ENCODE data around the gene TSPAN10.

DNA sequence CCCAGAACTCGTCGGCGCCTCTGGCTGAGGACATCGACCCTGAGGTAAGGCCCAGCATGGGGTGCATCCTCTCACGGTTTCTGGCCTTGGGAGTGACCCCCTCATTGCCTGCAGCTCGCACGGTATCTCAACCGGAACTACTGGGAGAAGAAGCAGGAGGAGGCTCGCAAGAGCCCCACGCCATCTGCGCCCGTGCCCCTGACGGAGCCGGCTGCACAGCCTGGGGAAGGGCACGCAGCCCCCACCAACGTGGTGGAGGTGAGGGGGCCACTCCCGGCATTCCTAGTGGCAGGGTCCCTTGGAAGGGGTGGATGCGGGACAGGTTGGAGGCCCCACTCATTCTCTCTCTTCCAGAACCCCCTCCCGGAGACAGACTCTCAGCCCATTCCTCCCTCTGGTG, 57.8 kb downstream of the TSPAN10 start:
- TF ChIP-seq, protein P1, sequence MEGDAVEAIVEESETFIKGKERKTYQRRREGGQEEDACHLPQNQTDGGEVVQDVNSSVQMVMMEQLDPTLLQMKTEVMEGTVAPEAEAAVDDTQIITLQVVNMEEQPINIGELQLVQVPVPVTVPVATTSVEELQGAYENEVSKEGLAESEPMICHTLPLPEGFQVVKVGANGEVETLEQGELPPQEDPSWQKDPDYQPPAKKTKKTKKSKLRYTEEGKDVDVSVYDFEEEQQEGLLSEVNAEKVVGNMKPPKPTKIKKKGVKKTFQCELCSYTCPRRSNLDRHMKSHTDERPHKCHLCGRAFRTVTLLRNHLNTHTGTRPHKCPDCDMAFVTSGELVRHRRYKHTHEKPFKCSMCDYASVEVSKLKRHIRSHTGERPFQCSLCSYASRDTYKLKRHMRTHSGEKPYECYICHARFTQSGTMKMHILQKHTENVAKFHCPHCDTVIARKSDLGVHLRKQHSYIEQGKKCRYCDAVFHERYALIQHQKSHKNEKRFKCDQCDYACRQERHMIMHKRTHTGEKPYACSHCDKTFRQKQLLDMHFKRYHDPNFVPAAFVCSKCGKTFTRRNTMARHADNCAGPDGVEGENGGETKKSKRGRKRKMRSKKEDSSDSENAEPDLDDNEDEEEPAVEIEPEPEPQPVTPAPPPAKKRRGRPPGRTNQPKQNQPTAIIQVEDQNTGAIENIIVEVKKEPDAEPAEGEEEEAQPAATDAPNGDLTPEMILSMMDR (IDR thresholded peaks at IDR 0.05) = no peak
- TF ChIP-seq POLR2A (IDR thresholded peaks at IDR 0.05) (no peak), POLR2AphosphoS5 (IDR thresholded peaks at IDR 0.05; ENCODE audit: insufficient read depth in 1 of 2, low read depth in 1 of 2) (no peak)
